ENCODE measurements around the gene C9orf50.

- TF ChIP-seq JUN (IDR thresholded peaks at IDR 0.05; ENCODE audit: borderline replicate concordance, insufficient read depth, insufficient read length, low read depth) (no peak), POLR2A (IDR thresholded peaks at IDR 0.05; ENCODE audit: low read depth, low read length) (no peak), EZH2 (IDR thresholded peaks at IDR 0.05; ENCODE audit: borderline replicate concordance, low read depth, low read length, severe bottlenecking) (no peak), POLR2AphosphoS5 (IDR thresholded peaks at IDR 0.05; ENCODE audit: insufficient read depth, low read depth, low read length) (no peak), FOS (IDR thresholded peaks at IDR 0.05; ENCODE audit: borderline replicate concordance, insufficient read depth, low read length) (no peak), MAX (IDR thresholded peaks at IDR 0.05; ENCODE audit: insufficient read depth, insufficient read length) (no peak), MYC (IDR thresholded peaks at IDR 0.05; ENCODE audit: low read depth, low read length) (no peak), GATA2 (IDR thresholded peaks at IDR 0.05; ENCODE audit: insufficient read depth, insufficient read length, low read depth, low read length) (no peak)
- TF ChIP-seq, protein P1, sequence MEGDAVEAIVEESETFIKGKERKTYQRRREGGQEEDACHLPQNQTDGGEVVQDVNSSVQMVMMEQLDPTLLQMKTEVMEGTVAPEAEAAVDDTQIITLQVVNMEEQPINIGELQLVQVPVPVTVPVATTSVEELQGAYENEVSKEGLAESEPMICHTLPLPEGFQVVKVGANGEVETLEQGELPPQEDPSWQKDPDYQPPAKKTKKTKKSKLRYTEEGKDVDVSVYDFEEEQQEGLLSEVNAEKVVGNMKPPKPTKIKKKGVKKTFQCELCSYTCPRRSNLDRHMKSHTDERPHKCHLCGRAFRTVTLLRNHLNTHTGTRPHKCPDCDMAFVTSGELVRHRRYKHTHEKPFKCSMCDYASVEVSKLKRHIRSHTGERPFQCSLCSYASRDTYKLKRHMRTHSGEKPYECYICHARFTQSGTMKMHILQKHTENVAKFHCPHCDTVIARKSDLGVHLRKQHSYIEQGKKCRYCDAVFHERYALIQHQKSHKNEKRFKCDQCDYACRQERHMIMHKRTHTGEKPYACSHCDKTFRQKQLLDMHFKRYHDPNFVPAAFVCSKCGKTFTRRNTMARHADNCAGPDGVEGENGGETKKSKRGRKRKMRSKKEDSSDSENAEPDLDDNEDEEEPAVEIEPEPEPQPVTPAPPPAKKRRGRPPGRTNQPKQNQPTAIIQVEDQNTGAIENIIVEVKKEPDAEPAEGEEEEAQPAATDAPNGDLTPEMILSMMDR (IDR thresholded peaks at IDR 0.05; ENCODE audit: extremely low read depth in 1 of 2, insufficient read depth in 1 of 2, low read depth in 1 of 2, low read length in 2 of 2) = no peak
These were observed 19.4 kb upstream of the C9orf50 start for GRCh38 chr9:129640086-129640870.
